AG10803 (cell line): Measurements from ENCODE around the gene OSBPL5.
A peak's percentile ranks its signal among the peaks of the same experiment; 100 is the strongest.
"Not testable (repeated sequence)": the region's sequence is repeated elsewhere in the genome, so short reads cannot be mapped to it uniquely, and the experiment has no call there.

Experiments used
- DNase-seq: peaks from one replicate; pipeline ENCODE4 v3.0.0; 2010; ENCODE audit warnings: low read depth
- H3K4me3 ChIP-seq: 2 replicates; pipeline ENCODE4 v1.5.1; 2011; ENCODE audit warnings: mild to moderate bottlenecking, low read length, control low read depth
- TF ChIP-seq, protein P1 (sequence below): conservative IDR thresholded peaks from 2 replicates; pipeline ENCODE4 v1.5.1; 2011; ENCODE audit warnings: mild to moderate bottlenecking, low read length, control low read depth, inconsistent platforms

The OSBPL5 gene

GRCh38 chr11:3077846-3078440, 87.2 kb downstream of the OSBPL5 start:
- TF ChIP-seq, protein P1, sequence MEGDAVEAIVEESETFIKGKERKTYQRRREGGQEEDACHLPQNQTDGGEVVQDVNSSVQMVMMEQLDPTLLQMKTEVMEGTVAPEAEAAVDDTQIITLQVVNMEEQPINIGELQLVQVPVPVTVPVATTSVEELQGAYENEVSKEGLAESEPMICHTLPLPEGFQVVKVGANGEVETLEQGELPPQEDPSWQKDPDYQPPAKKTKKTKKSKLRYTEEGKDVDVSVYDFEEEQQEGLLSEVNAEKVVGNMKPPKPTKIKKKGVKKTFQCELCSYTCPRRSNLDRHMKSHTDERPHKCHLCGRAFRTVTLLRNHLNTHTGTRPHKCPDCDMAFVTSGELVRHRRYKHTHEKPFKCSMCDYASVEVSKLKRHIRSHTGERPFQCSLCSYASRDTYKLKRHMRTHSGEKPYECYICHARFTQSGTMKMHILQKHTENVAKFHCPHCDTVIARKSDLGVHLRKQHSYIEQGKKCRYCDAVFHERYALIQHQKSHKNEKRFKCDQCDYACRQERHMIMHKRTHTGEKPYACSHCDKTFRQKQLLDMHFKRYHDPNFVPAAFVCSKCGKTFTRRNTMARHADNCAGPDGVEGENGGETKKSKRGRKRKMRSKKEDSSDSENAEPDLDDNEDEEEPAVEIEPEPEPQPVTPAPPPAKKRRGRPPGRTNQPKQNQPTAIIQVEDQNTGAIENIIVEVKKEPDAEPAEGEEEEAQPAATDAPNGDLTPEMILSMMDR: no peak

DNA sequence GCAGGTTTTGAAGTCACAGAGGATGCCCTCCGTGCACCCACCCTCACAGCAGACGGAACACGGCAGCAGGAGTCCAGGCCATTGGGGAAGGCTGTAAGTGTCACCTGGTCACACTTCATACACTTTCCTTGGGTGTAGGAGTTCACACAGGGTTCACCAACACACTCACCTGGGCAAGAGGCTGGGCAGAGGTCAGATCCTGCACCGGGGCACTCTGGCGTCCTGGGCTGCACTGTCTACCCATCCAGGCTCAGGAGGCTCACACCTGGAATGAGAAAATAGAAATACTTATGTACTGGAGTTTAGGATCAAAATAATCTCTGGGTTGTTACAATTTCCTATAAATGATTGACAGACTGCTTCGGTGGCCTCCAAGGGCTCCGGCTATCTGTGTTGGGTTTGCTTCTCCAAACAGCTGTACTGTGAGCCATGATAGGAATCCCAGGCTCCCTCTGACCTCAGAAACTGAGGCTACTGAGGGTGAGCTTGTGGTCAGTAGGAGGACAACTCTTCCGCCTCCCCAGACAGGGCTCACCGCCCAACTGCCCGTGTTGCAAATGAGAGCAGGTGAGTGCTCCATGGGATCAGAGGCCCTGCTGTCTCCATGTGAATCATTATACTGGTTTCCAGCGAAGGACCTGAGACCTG, 87.8 kb downstream of the OSBPL5 start:
- TF ChIP-seq, protein P1: no peak
- DNase-seq: no peak
- H3K4me3 ChIP-seq: no peak overlapping the region

More at GRCh38 chr11:3077846-3078440, 87.2 kb downstream of the OSBPL5 start:
- no peak overlapping the region for H3K4me3 ChIP-seq
- DNase-seq: no peak

GRCh38 chr11:3074912-3075589, 90.1 kb downstream of the OSBPL5 start:
- DNase-seq: no peak

GRCh38 chr11:3073029-3073435, 92.1 kb downstream of the OSBPL5 start:
- H3K4me3 ChIP-seq: no peak overlapping the region
- peak; percentile 78 for DNase-seq
- TF ChIP-seq, protein P1: no peak

More at GRCh38 chr11:3074912-3075589, 90.1 kb downstream of the OSBPL5 start:
- TF ChIP-seq, protein P1: no peak
- H3K4me3 ChIP-seq: no peak overlapping the region

GRCh38 chr11:3069425-3069824, 95.7 kb downstream of the OSBPL5 start:
- TF ChIP-seq, protein P1: no peak
- no peak overlapping the region for H3K4me3 ChIP-seq
- DNase-seq: no peak

DNA sequence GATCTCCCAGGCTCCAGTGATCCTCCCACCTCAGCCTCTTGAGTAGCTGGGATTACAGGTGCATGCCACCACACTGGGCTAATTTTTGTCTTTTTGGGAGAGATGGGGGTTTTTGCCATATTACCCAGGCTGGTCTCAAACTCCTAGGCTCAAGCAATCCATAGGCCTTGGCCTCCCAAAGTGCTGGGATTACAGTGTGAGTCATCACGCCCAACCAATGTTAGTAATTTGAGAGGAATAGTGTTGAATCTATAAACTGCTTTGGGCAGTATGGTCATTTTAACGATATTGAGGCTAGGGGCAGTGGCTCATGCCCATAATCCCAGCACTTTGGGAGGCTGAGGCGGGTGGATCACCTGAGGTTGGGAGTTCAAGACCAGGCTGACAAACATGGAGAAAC, 98.8 kb downstream of the OSBPL5 start:
- not testable (repeated sequence) for H3K4me3 ChIP-seq, DNase-seq

- DNase-seq, H3K4me3 ChIP-seq: not testable (repeated sequence)
Observed at GRCh38 chr11:3064709-3065108, 100.4 kb downstream of the OSBPL5 start.

DNA sequence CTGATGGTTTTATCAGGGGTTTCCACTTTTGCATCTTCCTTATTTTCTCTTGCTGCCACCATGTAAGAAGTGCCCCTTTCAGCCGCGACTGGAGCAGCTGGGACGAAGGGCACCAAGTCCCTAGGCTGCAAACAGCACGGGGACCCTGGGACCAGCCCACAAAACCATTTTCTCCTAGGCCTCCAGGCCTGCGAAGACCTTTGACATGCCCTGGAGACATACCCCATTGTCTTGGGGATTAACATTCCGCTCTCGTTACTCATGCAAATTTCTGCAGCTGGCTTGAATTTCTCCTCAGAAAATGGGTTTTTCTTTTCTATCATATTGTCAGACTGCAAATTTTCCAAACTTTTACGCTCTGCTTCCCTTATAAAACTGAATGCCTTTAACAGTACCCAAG, 101.2 kb downstream of the OSBPL5 start:
- H3K4me3 ChIP-seq: not testable (repeated sequence)
- peak; percentile 22 for DNase-seq

GRCh38 chr11:3063432-3063831, 101.7 kb downstream of the OSBPL5 start:
- DNase-seq, H3K4me3 ChIP-seq: not testable (repeated sequence)
